T-helper 9 cell (primary cell): ENCODE measurements around the gene TMEM179.
"Not testable (repeated sequence)": the region's sequence is repeated elsewhere in the genome, so short reads cannot be mapped to it uniquely, and the experiment has no call there.

ENCODE experiments used
- DNase-seq: peaks from one replicate; pipeline ENCODE4 v3.0.0-alpha.2; 2020

The TMEM179 gene

GRCh38 chr14:104585966-104586697, 18.4 kb downstream of the TMEM179 start:
- DNase-seq = no peak

- no peak for DNase-seq
Observed at GRCh38 chr14:104584557-104584956, 20.0 kb downstream of the TMEM179 start.

- DNase-seq = no peak
Observed at GRCh38 chr14:104583424-104584306, 20.9 kb downstream of the TMEM179 start.

GRCh38 chr14:104582662-104583061, 21.9 kb downstream of the TMEM179 start:
- no peak for DNase-seq

GRCh38 chr14:104582005-104582404, 22.6 kb downstream of the TMEM179 start:
- no peak for DNase-seq

- DNase-seq = no peak
Observed at GRCh38 chr14:104581521-104581920, 23.1 kb downstream of the TMEM179 start.

- no peak for DNase-seq
Observed at GRCh38 chr14:104580961-104581360, 23.6 kb downstream of the TMEM179 start.

GRCh38 chr14:104579939-104580338, 24.6 kb downstream of the TMEM179 start:
- DNase-seq = not testable (repeated sequence)

GRCh38 chr14:104579507-104579906, 25.1 kb downstream of the TMEM179 start, which contains the start of gene C14orf180:
Gene C14orf180 (plus strand): TSS chr14:104579764. CDS start chr14:104586431, 6,667 bp downstream.
- DNase-seq = no peak

- no peak for DNase-seq
Observed at GRCh38 chr14:104578321-104578720, 26.3 kb downstream of the TMEM179 start.

GRCh38 chr14:104577847-104578301, 26.7 kb downstream of the TMEM179 start:
- no peak for DNase-seq

- DNase-seq = no peak
Observed at GRCh38 chr14:104577426-104577825, 27.1 kb downstream of the TMEM179 start.

GRCh38 chr14:104576970-104577332, 27.6 kb downstream of the TMEM179 start:
- no peak for DNase-seq

- no peak for DNase-seq
Observed at GRCh38 chr14:104576232-104576969, 28.2 kb downstream of the TMEM179 start.

GRCh38 chr14:104574978-104575583, 29.5 kb downstream of the TMEM179 start:
- DNase-seq = no peak

- no peak for DNase-seq
Observed at GRCh38 chr14:104574536-104574935, 30.0 kb downstream of the TMEM179 start.

- DNase-seq = no peak
Observed at GRCh38 chr14:104573930-104574329, 30.6 kb downstream of the TMEM179 start.

GRCh38 chr14:104572668-104573067, 31.9 kb downstream of the TMEM179 start:
- DNase-seq = no peak

GRCh38 chr14:104572024-104572626, 32.4 kb downstream of the TMEM179 start:
- no peak for DNase-seq

- no peak for DNase-seq
Observed at GRCh38 chr14:104571246-104571645, 33.3 kb downstream of the TMEM179 start.

GRCh38 chr14:104569435-104569834, 35.1 kb downstream of the TMEM179 start:
- no peak for DNase-seq

- DNase-seq = no peak
Observed at GRCh38 chr14:104568620-104569019, 36.0 kb downstream of the TMEM179 start.
